Measurements from ENCODE around the gene BUD31.
"Not testable (repeated sequence)": the region's sequence is repeated elsewhere in the genome, so short reads cannot be mapped to it uniquely, and the experiment has no call there.

BUD31 gene

DNA sequence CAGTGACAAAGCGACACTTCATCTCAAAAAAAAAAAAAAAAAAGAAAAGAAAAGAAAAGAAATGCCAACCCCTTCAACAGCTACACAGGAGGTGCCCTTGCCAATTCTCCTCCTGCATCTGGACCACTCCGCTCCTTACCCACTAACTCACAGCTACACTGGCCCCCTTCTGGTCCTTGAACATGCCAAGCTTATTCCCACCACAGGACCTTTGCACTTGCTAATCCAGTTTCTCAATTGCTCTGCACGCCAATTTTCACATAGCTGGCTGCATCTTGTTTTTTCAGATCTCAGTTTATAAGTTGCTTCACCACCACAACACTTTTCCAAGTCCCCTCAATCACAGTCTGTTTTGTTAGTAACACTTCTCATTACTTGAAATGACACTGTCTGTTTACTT, 5.9 kb upstream of the BUD31 start:
- DNase-seq = no peak

DNA sequence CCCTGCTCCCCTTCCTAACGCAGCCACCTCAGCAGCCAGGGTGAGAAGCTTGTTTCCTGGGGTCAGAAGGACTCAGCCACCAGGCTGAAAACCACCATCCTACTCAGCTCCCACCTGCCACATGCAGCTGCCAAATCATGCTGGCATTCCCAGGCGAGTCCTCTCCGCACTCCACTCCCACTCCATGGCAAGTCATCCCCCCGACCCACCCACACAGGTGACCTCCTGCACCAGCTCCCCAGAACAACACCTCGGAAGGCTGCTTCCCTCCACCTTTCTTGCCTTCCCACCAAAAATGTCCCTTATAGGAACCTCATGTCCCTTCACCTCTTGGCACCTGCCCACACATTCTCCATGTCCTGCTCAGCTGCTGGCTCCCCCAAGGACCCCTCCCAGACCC, 5.0 kb upstream of the BUD31 start:
- DNase-seq = no peak

DNA sequence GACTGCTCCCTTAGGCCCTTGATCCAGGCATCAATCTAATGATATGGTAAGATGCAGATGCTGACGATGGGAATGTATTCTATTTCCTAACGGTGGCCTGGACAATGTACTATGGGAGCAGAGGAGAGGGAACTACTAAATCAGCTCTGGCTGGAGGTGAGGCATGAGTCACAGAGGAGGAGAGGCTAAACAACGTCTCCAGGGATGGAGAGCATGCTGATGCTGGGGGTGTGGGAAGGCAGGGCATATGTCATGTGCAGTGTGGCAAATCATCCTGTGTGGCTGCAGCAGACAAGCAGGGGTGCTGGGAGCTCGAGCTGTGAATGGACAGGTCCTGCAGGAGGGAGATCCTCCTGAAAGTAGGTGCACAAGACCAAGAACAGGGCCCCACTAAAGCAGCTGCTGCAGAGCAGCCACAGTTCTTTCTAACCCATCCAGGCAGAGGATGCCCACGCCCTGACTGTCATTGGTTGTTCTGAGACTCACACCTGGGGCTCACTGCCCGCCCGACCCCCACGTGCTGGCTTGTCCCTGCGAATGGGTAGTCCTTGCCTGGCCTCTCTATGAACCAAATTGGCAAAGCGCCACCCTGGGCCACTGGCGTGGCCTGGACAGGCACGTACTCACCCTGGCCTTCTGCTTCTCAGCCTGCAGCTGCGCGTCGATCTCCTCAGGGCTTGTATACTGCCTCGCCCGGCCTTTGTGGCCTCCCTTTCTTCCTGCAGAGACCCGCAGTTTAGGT, 4.4 kb upstream of the BUD31 start:
- DNase-seq = no peak

DNA sequence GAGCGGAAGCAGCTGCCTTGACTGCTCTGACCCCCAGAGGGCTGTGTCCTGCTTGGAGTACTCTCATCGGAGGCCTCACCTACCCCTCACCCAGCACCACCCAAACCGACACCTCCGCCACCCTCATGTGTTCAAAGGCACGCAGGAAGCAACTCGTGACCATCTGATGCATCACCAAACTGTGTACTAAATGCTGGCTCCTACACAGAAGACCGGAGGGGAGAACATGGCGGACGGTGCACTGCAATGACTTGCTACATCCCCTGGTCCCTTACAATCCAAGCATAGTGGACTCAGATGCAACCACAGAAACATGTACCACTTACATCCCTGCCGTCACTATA, 3.8 kb upstream of the BUD31 start:
- DNase-seq = no peak

DNA sequence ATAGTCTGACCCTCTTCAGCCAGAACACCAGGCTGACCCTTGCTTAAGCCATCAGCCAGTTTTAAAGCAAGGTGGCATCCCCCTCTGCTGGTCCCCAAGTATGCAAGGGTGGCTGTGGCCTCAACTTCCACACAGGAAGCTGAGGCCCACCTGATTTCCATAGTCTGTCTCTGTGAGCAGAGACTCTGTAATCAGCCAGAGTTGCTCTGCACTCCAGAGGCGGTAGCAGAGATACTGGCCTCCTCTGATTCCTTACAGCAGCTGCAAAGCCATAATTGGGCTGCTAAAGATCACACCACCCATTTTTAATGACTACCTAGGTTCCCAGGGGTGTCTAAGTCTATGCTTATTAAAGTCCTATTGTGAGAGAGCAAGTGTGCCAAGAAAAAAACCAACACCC, 2.2 kb upstream of the BUD31 start:
- DNase-seq = no peak

DNA sequence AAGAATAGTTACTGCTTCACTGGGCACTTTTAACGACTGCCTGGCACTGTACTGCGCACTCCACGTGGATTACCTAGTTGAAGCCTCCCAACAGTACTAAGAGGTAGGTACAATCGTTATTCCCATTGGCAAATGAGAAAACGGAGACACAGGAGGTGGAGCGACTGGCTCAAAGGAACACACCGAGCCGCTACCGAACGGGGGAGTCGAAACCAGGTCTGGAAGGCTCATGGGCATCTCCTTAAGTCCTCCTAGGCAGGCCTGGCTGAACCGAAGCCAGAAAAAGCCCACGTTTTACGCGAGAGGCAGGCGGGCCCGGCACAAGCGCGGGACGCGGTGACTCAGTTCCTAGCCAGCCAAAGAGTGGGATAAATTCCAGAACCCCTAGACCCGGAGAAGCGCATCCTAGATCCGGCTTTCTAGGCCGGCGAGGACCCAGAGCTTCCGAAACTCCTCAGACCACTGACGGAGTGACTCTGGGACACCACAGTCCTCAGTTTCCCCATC, 844 bp upstream of the BUD31 start:
- DNase-seq = no peak

DNA sequence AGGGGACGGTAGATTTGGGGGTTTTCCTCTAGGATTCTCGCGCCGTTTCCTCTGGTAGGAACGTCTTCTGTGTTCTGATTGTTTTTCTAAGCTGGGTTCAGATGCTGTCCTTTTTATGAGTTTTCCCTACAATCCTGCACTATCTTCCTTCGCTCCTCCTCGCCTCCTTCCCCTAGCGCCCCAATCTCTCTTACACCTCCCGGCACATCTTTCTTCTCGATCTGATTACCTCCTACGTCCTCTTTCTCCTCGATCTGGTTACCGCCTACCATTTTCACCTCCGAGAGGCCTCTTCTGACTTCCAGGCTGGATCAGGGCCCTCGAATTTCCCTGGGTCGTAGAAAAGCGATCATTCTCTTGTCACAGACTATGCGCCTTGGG, 413 bp downstream of the BUD31 start:
- DNase-seq = no peak

DNA sequence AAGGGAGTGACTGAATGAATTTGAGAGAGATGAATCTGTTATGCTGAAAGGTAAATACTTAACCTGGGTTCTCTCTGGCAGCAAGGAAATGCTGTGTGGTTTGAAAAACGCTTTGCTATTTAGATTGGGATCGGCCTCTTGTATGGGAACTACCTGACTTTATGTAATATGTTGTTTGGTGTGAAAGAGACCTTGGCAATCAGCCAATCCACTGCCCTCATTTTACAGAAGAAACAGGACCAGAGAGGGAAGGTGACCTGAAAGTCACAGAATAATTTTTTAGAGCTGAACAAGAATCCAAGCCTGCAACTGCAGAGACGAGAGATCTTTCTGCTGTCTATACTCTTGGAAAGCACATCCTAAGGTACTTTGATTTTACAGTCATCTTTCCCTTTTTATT, 1.0 kb downstream of the BUD31 start:
- DNase-seq = no peak

DNA sequence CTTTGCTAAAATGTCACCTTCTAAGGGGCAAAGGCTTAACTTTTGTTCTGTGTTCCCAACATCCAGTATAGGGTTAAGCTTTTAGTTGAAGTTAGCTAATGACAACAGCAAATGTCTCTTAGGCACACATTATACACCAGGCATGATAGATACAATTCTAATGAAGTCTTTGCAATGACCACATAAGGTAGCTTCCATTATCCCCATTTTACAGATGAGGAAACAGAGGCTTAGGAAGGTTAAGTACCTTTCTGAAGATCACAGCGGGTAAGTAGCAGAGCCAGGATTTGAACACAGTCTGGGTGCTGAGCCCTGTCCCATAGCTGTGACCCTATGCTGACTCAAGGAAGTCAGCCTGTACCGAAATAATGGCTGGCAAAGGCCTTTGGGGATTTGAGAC, 1.9 kb downstream of the BUD31 start:
- DNase-seq = no peak

DNA sequence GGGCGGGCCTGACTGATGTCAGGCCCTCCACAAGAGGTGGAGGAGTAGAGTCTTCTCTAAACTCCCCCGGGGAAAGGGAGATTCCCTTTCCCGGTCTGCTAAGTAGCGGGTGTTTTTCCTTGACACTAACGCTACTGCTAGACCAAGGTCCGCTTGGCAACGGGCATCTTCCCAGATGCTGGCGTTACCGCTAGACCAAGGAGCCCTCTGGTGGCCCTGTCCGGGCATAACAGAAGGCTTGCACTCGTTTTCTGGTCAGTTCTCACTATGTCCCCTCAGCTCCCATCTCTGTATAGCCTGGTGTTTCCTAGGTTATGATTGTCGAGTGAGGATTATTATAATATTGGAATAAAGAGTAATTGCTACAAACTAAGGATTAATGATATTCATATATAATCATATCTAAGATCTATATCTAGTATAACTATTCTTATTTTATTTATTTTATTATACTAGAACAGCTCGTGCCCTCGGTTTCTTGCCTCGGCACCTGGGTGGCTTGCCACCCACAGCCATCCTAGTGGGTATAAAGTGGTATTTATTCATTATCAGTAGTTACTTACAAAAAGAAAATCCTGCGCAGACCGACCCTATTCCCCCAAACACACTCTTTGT, 6.9 kb downstream of the BUD31 start:
- not testable (repeated sequence) for DNase-seq

DNA sequence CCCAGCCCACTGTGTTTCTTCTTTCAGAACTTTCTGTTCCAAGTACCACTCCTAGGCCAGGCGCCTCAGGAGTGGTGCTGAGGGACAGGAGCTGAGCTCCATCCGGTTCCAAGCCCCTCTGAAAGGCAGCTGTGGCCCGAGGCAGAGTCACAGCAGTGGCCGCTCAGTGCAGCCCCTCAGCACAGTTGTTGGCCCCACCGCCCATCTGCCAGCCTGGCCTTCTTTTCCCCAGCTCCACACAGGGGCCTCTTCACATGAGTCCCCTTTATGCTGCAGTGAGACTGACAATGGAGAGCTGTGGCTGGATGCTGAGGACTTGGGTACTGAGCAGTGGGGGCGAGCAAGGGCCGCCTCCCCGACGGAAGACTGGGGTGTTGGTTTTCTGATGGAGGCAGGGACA, 9.5 kb downstream of the BUD31 start:
- no peak for DNase-seq

DNA sequence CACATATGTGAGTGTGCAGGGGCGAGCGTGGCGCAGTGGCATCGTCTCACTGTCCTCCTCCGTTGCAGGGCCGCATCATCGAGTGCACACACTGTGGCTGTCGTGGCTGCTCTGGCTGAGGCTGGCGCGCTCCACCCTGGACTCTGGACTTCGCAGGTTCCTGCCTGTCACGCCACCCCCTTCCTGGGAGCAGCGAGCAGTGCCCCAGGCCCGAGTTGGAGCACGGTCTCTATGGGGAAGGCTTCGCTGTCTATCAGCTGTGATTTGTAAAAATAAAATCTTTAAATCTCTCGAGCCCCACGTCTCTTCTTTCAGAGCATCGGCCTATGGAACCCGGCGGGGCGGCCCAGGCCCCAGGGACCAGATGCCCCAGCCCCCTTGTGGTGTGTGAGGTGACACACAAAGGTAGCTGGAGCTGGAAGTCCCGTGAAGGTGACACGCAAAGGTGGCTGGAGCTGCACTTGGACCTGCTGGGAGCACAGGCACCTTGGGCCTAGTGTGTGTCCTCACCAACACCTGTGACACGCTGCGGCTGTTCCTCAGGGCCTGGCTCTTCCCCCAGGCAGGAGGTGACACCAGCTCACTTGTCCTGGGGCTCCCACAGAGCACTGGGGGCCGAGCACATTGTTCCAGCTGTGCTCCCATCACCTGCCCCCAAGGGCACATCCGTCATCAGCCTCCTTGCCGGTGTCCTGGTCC, 10.7 kb downstream of the BUD31 start:
- no peak for DNase-seq

DNA sequence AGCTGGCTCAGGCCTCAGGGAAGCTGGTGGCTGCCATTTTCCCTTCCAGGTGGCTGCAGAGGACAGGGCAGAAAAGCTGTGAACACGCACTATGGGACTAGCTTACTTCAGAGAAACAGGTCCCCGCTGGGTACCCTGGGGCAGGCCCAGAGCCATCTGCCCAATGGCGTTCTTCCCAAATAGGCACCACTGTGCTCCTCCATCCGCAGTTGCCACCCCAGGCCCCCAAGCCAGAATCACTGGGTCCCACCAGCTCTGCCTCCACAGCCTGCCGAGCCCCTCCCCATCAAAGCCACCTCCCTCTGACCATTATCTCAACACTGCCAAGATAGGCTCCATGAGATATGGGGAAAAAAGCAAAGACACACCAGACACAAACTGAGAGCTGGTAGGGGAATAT, 11.4 kb downstream of the BUD31 start:
- no peak for DNase-seq

DNA sequence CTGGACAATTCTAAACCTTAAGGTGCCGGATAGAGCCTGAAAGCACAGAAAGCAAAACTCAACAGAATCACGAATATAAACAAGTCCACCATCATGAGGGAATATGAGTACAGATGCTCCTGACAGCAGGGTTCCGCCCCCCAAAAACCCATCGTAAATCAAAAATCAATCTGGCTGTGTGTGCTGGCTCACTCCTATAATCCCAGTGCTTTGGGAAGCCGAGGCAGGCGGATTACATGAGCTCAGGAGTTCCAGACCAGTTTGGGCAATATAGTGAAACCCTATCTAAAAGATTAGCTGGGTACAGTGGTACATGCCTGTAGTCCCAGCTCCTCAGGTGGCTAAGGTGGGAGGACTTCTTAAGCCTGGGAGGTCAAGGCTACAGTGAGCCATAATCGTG, 12.2 kb downstream of the BUD31 start:
- no peak for DNase-seq

DNA sequence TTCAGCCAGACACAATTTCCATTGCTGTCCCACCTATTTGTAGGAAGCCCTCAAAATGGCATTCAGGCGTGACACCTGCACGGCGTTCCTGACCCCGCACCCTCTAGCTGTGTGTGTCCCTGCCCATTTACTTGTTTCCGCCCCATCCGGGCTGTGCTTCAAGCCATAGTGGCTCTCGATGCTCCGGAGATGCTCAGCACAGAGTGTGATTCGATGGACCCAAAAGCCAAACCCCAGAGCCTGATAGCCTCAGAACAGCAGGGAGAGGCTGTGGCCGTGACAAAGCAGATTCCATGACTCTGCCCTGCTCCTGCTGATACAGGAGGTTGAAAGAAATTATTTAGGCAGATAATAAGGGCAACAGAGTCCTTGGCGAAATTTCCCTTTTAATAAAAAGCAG, 13.4 kb downstream of the BUD31 start:
- DNase-seq = no peak

DNA sequence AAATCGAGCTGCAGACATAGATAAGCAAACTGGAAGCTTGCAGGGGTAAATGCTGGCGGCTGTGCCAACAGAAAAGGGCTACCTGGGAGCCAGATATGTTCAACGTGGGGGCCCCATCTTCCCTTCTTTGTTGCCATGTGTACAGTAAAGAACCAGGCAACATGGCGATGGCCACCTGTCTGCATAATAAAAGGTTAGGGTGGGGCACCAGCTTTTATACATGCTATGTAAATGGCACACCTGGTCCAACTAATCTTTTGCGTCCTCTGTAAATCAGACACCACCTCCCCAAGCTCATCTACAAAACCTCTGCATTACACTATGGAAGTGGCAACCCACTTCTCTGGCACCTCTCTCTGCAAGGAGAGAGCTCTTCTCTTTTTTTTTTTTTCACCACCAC, 13.9 kb downstream of the BUD31 start:
- DNase-seq = no peak

DNA sequence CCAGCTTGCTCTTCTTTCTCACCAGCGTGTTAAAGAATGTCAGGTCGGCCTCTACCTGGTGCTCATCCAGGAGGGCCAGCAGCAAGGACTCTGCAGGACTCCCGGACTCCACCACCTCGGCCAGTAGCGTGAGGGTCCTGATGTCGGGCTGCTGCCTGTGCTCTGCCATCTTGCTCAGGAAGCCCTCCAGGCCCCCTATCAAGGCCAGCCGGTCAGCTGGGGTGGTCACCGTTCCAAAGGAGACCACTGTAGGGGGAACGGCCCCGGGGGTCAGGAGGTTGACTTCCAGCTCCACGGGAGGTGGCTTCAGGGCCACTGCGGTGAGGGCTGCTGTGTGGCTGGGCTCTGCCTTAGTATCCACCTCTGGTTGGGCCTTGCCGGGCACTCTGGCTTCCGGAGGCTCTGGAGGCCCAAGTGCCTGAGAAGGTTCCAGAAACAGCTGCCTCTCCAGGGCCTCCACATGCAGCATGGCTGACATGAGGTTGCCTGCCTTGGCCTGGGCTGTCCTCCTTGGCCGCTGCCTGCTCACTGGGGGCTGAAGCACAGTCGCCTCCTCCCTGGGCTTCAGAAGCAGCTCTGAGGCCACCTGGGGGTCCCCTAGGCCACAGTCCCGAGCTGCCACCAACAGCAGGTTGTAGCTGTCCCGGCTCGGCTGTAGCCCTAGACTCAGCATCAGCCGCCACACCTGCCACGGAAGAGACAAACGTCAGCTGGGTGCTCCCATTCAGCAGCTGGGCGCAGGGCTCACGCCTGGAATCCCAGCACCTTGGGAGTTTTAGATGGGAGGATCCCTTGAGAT, 16.4 kb downstream of the BUD31 start:
- DNase-seq = no peak

DNA sequence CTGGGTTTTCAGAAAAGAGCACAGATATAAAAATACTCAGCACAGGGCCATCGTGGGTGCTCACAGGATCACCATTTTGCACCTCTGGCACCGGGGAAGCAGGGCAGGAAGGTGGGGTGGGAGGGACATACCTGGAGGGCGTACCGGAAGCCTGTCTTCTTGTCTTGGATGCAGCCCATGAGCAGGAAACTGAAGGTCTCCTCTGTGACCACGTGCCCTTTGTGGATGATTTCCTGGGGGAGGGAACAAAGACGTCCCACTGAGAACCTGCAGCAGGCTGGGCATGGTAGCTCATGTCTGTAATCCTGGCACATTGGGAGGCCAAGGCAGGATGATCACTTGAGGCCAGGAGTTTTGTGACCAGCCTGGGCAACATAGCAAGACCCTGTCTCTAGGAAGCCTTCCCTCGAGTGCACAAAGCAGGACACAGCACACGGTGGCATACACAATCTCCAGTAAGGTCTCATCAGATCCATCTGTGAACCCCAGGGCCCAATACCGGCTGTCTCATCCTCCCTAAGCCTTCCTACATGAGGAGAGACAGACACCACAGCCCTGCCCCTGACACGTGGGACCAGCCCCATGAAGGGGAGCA, 20.3 kb downstream of the BUD31 start:
- DNase-seq = no peak

DNA sequence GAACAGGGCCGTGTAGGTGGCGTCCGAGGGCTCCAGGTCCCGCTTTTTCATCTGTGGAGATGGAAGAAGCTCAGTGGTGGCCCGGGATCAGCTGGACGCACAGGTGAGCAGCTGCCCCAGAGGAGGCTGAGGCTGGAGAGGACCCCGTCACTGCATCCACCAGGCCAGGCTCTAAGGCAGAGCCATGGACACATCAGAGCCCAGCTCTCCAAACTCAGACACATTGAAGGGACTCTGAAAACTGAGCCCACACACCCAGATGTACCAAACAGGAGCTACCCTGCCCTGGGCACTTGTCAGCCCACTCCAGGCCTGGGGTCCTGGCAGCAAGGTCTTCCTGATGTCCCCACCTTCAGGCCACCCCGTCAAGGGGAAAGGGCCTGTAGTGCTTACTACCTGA, 21.0 kb downstream of the BUD31 start:
- no peak for DNase-seq

DNA sequence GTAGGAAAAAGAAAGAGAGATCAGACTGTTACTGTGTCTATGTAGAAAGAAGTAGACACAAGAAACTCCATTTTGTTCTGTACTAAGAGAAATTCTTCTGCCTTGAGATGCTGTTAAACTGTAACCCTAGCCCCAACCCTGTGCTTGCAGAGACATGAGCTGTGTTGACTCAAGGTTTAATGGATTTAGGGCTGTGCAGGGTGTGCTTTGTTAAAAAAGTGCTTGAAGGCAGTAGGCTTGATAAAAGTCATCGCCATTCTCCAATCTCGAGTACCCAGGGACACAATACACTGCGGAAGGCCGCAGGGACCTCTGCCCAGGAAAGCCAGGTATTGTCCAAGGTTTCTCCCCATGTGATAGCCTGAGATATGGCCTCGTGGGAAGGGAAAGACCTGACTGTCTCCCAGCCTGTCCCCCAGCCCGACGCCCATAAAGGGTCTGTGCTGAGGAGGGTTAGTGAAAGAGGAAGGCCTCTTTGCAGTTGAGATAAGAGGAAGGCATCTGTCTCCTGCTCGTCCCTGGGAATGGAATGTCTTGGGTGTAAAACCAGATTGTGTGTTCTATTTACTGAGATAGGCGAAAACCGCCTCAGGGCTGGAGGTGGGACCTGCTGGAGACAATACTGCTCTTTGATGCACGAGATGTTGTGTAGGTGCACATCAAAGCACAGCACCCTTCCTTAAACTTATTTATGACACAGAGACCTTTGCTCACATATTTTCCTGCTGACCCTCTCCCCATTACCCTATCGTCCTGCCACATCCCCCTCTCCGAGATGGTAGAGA, 23.2 kb downstream of the BUD31 start:
- DNase-seq = not testable (repeated sequence)

DNA sequence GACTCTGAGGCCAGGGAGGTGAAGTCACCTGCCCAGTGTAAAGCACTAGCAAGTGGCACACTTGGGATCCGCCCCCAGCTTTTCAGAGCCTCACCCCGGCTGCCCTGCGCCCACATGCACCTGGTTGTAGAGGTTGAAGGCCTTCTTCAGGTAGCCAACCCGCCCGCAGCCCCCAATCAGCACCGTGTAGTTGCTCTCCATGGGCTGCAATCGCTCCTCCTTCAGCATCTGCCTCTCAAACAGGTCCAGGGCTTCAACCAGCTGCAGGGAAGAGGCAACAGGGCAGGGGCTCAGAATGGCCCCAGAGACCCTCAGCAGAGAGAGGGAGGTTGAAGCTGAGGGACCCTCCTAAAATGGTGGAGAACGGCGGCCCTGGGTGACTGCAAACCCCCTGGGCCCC, 24.4 kb downstream of the BUD31 start:
- DNase-seq = no peak

DNA sequence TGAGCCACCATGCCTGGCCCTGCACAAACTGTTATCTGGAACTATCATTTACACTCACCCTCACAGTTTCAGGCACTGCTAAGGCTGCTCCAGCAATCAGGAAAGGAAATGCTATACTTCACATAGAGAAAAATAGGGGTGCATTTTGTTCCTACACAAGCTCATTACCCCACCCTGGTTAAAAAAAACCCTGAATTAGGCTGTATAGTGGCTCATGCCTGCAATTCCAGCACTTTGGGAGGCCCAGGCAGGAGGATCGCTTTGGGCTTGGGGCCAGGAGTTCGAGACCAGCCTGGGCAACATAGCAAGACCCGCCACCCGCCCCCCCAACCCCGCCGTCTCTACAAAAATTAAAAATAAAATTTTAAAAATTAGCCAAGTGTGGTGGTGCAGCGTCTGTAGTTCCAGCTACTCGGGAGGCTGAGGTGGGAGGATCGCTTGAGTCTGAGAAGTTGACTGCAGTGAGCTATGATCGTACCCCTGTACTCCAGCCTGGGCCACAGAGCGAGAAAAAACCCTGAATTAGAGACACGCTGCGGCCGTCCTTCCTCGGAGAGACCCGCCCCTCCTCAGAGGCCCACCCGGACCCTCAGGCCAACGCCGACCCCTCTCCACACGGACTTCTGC, 29.3 kb downstream of the BUD31 start:
- DNase-seq = no peak

All from activated CD4-positive, CD25-positive, alpha-beta regulatory T cell (primary cell).